A673 (cell line): ENCODE data around the gene PRR11. TPM values are rescaled to one million over a fixed set of nuclear protein-coding genes. Genes with fewer than 3 reads are reported as not detected.

Experiments
- BruUV-seq: library from RNA; stranded (reverse); fragments of 400-500 nt; replicated peaks from 2 replicates; lab custom pipeline; 2021; lab: Mats Ljungman, UMichigan
- CTCF ChIA-PET: fragments of 300-600 bp; sonication (Branson Sonifier 250); formaldehyde crosslinking; loops from one replicate; lab custom pipeline; 2022; ENCODE audit warnings: antibody characterized with exemption; lab: Charles Lee
- POLR2A ChIA-PET: fragments of 300-600 bp; sonication (Branson Sonifier 250); formaldehyde crosslinking; loops from one replicate; lab custom pipeline; 2022; ENCODE audit warnings: antibody characterized with exemption; ENCODE audit not compliant: low non-redundant PET; lab: Charles Lee
- DNase-seq: peaks from one replicate; pipeline ENCODE4 v3.0.0-alpha.2; 2015; ENCODE audit warnings: low spot score
- H3K27ac ChIP-seq: fragments of 200-600 bp; sonication (generic); 2 replicates; pipeline ENCODE4 v1.5.1; 2016; ENCODE audit warnings: mixed run types, low read depth, mild to moderate bottlenecking, mixed read lengths, antibody characterized with exemption, low read length; ENCODE audit not compliant: poor library complexity, severe bottlenecking
- H3K27me3 ChIP-seq: fragments of 200-600 bp; sonication (generic); replicated peaks from 2 replicates; pipeline ENCODE4 v1.6.1; 2017; ENCODE audit warnings: mixed run types, low read depth, mild to moderate bottlenecking, mixed read lengths, antibody characterized with exemption, low read length; ENCODE audit not compliant: insufficient read depth, poor library complexity
- H3K36me3 ChIP-seq: fragments of 200-600 bp; sonication (generic); 2 replicates; pipeline ENCODE4 v1.6.1; 2016; ENCODE audit warnings: mixed run types, mild to moderate bottlenecking, mixed read lengths, antibody characterized with exemption, low read length; ENCODE audit not compliant: insufficient read depth, poor library complexity, severe bottlenecking
- H3K4me1 ChIP-seq: fragments of 200-600 bp; sonication (generic); 2 replicates; pipeline ENCODE4 v1.6.1; 2017; ENCODE audit warnings: mixed run types, mild to moderate bottlenecking, mixed read lengths, antibody characterized with exemption, low read length; ENCODE audit not compliant: insufficient read depth, poor library complexity, severe bottlenecking
- H3K4me3 ChIP-seq: fragments of 200-600 bp; sonication (generic); 2 replicates; pipeline ENCODE4 v1.5.1; 2016; ENCODE audit warnings: low read depth, mixed run types, mild to moderate bottlenecking, mixed read lengths, low read length; ENCODE audit not compliant: poor library complexity, severe bottlenecking
- H3K9me3 ChIP-seq: fragments of 200-600 bp; sonication (generic); 2 replicates; pipeline ENCODE4 v1.6.1; 2016; ENCODE audit warnings: mixed run types, low read depth, mild to moderate bottlenecking, mixed read lengths, antibody characterized with exemption, low read length; ENCODE audit not compliant: poor library complexity, severe bottlenecking
- EZH2 ChIP-seq: fragments of 200-600 bp; sonication (generic); IDR thresholded peaks from 2 replicates; pipeline ENCODE4 v1.6.1; 2017; ENCODE audit warnings: borderline replicate concordance, low read depth, mild to moderate bottlenecking, mixed read lengths, antibody characterized with exemption, low read length; ENCODE audit not compliant: poor library complexity, severe bottlenecking
- intact Hi-C: fragments of 100-400 bp; cut with micrococcal nuclease; formaldehyde crosslinking; loops from one replicate; pipeline ENCODE4 v1.10.0; 2022; ENCODE audit not compliant: unreplicated experiment
- total RNA-seq: library from RNA; stranded (reverse); gene quantifications from 2 replicates; pipeline ENCODE4 v1.2.3, GENCODE V29; 2021
- TF ChIP-seq, protein P1 (sequence below): fragments of 300-800, 200-600 bp; sonication (generic); conservative IDR thresholded peaks from 2 replicates; pipeline ENCODE4 v1.5.1; 2017; ENCODE audit warnings: low read depth, mild to moderate bottlenecking, antibody characterized with exemption, low read length, moderate library complexity, mixed read lengths

PRR11 gene
- total RNA-seq, 1 experiment from 2014 or later: 123 TPM

DNA sequence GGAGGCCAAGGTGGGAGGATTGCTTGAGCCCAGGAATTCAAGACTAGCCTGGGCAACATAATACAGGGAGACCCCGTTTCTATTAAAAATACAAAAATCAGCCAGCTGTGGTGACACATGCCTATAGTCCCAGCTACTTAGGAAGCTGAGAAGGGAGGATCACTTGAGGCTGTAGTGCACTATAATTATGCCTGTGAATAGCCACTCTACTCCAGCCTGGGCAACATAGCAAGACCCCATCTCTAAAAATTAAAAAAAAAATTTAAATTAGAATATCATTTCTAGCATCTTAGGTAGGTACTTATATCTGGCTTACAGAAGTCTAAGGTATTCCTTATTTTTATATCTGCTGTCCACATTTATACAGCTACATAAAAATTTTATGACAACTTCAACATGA is 46.8 kb downstream of the PRR11 start:
- no TSS peak for BruUV-seq
- Histone ChIP-seq H3K27me3 (no peaks in the 10 kb centered on the region), H3K36me3 (peaks cover 56% of the 10 kb centered on the region), H3K4me3 (no peak overlapping the region), H3K9me3 (no peaks in the 10 kb centered on the region), H3K4me1 (no peaks in the 10 kb centered on the region), H3K27ac (no peak overlapping the region)
- CTCF ChIA-PET: no interaction called here
- no peak for TF ChIP-seq EZH2
- TF ChIP-seq, protein P1, sequence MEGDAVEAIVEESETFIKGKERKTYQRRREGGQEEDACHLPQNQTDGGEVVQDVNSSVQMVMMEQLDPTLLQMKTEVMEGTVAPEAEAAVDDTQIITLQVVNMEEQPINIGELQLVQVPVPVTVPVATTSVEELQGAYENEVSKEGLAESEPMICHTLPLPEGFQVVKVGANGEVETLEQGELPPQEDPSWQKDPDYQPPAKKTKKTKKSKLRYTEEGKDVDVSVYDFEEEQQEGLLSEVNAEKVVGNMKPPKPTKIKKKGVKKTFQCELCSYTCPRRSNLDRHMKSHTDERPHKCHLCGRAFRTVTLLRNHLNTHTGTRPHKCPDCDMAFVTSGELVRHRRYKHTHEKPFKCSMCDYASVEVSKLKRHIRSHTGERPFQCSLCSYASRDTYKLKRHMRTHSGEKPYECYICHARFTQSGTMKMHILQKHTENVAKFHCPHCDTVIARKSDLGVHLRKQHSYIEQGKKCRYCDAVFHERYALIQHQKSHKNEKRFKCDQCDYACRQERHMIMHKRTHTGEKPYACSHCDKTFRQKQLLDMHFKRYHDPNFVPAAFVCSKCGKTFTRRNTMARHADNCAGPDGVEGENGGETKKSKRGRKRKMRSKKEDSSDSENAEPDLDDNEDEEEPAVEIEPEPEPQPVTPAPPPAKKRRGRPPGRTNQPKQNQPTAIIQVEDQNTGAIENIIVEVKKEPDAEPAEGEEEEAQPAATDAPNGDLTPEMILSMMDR: no peak
- intact Hi-C loops: no loop called here
- DNase-seq: no peak
- POLR2A ChIA-PET: no interaction called here

DNA sequence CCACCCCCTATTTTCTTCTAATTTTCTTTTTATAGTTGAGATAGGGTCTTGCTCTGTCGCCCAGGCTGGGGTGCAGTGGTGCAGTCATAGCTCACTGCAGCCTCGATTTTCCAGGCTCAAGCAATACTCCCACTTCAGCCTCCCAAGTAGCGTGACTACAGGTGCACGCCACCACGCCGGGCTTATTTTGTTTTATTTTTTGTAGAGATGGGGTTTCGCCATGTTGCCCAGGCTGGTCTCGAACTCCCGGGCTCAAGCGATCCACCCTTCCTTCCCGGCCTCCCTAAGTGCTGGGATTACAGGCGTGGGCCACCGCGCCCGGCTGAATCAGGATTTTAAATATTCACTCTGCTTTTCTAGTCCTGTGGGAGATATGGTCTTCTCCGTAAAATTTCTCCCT is 63.8 kb downstream of the PRR11 start:
- BruUV-seq: no TSS peak
- Histone ChIP-seq H3K27me3 (no peaks in the 10 kb centered on the region), H3K27ac (no peak overlapping the region), H3K4me3 (no peak overlapping the region), H3K4me1 (no peaks in the 10 kb centered on the region), H3K9me3 (no peaks in the 10 kb centered on the region), H3K36me3 (no peaks in the 10 kb centered on the region)
- CTCF ChIA-PET: no interaction called here
- POLR2A ChIA-PET: no interaction called here
- intact Hi-C loops: no loop called here
- no peak for DNase-seq
- TF ChIP-seq, protein P1: no peak
- TF ChIP-seq EZH2: no peak

DNA sequence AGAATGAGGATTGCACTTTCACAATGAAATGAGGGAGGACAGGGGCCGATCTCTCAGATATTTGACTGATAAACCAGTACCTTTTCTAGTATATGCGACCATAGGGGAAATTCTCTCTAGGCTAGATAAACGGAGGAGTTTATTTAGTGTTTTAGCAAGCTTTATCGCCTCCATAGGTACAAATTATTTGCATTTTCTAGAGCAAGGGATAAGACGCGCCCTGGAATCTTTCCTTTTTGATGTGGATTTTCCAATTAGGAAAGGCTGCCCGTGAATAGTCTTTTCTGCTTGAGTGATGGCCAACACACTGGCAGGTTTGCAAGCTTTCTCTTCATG is 64.4 kb downstream of the PRR11 start:
- CTCF ChIA-PET: no interaction called here
- intact Hi-C loops: no loop called here
- H3K27me3 ChIP-seq: no peaks in the 10 kb centered on the region

More for the DNA sequence above, 64.4 kb downstream of the PRR11 start:
- Histone ChIP-seq H3K36me3 (no peaks in the 10 kb centered on the region), H3K4me3 (peak overlapping the region; percentile 71), H3K4me1 (no peaks in the 10 kb centered on the region), H3K27ac (no peak overlapping the region), H3K9me3 (no peaks in the 10 kb centered on the region)
- no peak for TF ChIP-seq EZH2
- TF ChIP-seq, protein P1: no peak
- POLR2A ChIA-PET: no interaction called here
- no TSS peak for BruUV-seq
- DNase-seq: no peak
